ENCODE results near the gene RNF111. TPM values are rescaled to one million over a fixed set of nuclear protein-coding genes. Genes with fewer than 3 reads are reported as not detected.

Gene RNF111
- total RNA-seq: 11.1 and 16.8 TPM in 2 replicates

GRCh38 chr15:58987491-58988005 is at the start of gene RNF111:
RNF111 (plus strand) TSS chr15:58987663; CDS start chr15:59030823, 43,160 bp downstream.

GRCh38 chr15:59104912-59105732 is 117.7 kb downstream of the RNF111 start, which contains the start of gene CCNB2:
CCNB2 (plus strand) TSS chr15:59105146; CDS start chr15:59105269, 123 bp downstream.

Other genes starting within 250 kb of the RNF111 start
- 120 and 133 TPM in 2 replicates for gene ADAM10, start 238.0 kb upstream of the RNF111 start, total RNA-seq
- 21.2 and 24.3 TPM in 2 replicates for gene MINDY2, start 216.4 kb upstream of the RNF111 start, total RNA-seq
- 51.6 and 55.2 TPM in 2 replicates for gene SLTM, start 54.0 kb upstream of the RNF111 start, total RNA-seq
- gene CCNB2, start 117.5 kb downstream of the RNF111 start, total RNA-seq: 2.6 and 6.3 TPM in 2 replicates
- gene LDHAL6B, start 219.2 kb downstream of the RNF111 start, total RNA-seq: not detected in 2 replicates